Epithelial cell of esophagus (primary cell): Measurements from ENCODE around the gene NAT8L.
"Not testable (repeated sequence)": the region's sequence is repeated elsewhere in the genome, so short reads cannot be mapped to it uniquely, and the experiment has no call there.

Source experiments
- DNase-seq: peaks from one replicate; pipeline ENCODE4 v3.0.0; 2010; ENCODE audit warnings: low read depth
- H3K4me3 ChIP-seq: 2 replicates; pipeline ENCODE4 v1.5.1; 2011; ENCODE audit warnings: mild to moderate bottlenecking, low read length, control low read depth
- TF ChIP-seq, protein P1 (sequence below): IDR thresholded peaks from 2 replicates; pipeline ENCODE4 v1.5.1; 2011; ENCODE audit warnings: low read depth, mild to moderate bottlenecking, low read length, control low read depth, inconsistent platforms; ENCODE audit not compliant: insufficient read depth; ENCODE audit errors: missing control alignments

Gene NAT8L, protein sequence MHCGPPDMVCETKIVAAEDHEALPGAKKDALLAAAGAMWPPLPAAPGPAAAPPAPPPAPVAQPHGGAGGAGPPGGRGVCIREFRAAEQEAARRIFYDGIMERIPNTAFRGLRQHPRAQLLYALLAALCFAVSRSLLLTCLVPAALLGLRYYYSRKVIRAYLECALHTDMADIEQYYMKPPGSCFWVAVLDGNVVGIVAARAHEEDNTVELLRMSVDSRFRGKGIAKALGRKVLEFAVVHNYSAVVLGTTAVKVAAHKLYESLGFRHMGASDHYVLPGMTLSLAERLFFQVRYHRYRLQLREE

DNA sequence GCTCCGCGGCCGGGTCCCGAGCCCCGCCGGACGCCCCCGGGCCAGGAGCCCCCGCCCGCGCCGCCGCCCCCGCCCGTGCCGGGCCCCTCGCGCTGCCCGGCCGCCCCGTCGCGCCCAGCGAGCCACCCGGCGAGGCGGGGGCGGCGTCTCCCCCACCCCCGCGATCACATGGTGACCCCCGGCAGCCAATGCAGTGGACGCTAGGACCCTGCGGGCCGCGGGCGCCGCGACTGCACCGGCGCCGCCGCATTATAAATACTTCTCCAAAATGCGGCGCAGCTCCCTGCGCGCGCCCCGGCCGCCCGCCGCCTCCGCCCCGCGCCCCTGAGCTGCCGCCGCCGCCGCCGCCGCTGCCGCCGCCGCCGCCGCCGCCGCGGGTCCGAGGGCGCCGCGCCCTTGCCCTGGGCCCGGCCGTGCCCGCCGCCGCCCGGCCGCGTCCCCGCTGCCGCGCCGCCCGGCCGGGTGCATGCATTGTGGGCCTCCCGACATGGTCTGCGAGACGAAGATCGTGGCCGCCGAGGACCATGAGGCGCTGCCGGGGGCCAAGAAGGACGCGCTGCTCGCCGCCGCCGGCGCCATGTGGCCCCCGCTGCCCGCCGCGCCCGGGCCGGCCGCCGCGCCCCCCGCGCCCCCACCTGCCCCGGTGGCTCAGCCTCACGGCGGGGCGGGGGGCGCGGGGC is at the start of gene NAT8L:
Gene NAT8L, plus strand, starts transcription at position 282 of the 680 bp plus-strand sequence. Its CDS starts 185 bp downstream, at position 467.
- DNase-seq, result no peak
- no peak within 1 kb of the TSS for H3K4me3 ChIP-seq
- TF ChIP-seq, protein P1, sequence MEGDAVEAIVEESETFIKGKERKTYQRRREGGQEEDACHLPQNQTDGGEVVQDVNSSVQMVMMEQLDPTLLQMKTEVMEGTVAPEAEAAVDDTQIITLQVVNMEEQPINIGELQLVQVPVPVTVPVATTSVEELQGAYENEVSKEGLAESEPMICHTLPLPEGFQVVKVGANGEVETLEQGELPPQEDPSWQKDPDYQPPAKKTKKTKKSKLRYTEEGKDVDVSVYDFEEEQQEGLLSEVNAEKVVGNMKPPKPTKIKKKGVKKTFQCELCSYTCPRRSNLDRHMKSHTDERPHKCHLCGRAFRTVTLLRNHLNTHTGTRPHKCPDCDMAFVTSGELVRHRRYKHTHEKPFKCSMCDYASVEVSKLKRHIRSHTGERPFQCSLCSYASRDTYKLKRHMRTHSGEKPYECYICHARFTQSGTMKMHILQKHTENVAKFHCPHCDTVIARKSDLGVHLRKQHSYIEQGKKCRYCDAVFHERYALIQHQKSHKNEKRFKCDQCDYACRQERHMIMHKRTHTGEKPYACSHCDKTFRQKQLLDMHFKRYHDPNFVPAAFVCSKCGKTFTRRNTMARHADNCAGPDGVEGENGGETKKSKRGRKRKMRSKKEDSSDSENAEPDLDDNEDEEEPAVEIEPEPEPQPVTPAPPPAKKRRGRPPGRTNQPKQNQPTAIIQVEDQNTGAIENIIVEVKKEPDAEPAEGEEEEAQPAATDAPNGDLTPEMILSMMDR, result no peak

DNA sequence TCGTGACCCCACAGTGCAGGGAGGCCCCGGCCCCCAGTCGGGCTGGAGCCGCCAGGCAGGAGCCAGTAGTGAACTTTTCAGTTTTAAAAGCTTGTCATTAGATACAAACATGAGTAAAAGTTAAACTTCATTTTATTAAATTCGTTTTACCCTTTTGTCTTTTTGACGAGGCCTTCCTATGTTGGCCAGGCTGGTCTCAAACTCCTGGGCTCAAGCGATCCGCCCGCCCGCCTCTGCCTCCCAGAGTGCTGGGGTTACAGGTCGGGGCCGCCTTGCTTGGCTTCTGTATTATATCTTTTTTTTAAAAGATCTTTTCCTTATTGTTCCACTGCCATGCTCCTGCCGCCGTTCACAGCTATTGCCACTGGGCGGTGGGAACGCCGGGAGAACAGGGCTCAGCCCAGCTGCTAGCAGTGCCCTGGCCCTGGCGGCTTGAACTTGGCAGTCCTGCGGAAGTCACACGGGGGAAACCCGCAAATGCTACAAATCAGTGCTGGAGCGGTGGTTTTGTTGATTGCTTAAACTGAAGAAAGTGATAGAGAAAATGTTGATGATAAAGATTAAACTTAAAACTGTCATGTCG is 49.4 kb upstream of the NAT8L start:
- H3K4me3 ChIP-seq, result peak overlapping the region; percentile 91
- peak; percentile 54 for DNase-seq
- TF ChIP-seq, protein P1, result peak; percentile 40

DNA sequence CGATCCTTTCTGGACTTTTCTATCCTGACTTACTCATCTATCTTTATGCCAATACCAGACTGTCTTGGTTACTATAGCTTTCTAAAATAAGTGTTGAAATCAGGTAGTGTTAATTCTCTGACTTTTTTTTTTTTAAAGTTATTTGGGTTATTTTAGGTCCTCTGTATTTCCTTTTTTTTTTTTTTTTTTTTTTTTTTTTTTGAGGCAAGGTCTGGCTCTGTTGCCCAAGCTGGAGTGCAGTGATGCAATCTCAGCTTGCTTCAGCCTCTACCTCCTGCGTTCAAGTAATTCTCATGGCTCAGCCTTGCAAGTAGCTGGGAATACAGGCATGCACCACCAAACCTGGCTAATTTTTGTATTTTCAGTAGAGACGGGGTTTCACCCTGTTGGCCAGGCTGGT is 47.5 kb upstream of the NAT8L start:
- no peak for DNase-seq
- H3K4me3 ChIP-seq, result no peak overlapping the region
- TF ChIP-seq, protein P1, result no peak

DNA sequence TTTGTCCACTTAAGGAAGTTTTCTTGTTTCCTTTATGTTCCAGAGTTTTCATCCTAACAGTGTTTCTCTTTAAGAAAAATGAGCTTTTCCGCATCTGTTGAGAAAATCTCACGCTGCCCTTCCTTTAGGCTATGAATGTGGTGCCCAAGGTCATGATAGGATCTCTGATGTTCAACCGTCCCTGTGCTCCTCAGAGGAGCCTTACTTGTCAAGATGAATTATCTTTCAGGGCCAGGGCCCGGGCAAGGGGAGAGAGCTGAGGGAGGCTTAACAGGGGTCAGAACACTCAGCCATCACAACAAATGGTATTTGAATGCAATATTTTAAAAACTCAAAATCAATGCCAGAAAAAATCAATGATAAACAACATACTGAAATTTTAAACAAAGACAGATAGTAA is 44.1 kb upstream of the NAT8L start:
- TF ChIP-seq, protein P1, result no peak
- no peak overlapping the region for H3K4me3 ChIP-seq
- DNase-seq, result no peak

DNA sequence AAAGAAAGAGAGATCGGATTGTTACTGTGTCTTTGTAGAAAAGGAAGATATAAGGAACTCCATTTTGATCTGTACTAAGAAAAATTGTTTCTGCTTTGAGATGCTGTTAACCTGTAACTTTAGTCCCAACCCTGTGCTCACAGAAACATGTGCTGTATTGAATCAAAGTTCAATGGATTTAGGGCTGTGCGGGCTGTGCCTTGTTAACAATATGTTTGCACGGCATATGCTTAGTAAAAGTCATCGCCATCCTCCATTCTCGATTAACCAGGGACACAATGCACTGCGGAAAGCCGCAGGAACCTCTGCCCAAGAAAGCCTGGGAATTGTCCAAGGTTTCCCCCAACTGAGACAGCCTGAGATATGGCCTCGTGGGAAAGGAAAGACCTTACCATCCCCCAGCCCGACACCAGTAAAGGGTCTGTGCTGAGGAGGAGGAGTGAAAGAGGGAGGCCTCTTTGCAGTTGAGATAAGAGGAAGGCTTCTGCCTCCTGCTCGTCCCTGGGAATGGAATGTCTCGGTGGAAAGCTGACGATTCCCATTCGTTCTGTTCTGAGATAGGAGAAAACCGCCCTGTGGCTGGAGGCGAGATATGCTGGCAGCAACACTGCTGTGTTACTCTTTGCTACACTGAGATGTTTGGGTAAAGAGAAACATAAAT is 37.6 kb upstream of the NAT8L start:
- H3K4me3 ChIP-seq, DNase-seq: not testable (repeated sequence)

DNA sequence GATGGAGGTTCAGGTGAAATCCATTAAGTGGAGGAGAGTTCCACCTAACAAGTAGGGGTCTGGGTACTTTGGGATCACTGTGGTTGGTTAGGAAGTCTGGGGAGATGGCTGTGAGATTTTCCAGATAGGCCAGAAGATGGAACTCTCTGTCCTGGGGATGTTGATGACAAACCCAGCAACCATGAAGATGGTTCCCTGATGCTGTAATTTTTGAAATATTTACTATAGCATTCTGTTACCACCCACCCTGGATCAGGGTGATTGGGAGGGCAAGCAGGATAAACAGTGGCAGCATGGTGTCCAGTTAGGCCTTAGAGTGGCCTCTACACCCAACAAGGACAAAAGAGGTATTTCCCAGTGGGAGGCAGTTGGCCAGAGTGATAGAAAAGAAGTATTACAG is 34.4 kb upstream of the NAT8L start:
- H3K4me3 ChIP-seq, result no peak overlapping the region
- TF ChIP-seq, protein P1, result no peak
- DNase-seq, result no peak

DNA sequence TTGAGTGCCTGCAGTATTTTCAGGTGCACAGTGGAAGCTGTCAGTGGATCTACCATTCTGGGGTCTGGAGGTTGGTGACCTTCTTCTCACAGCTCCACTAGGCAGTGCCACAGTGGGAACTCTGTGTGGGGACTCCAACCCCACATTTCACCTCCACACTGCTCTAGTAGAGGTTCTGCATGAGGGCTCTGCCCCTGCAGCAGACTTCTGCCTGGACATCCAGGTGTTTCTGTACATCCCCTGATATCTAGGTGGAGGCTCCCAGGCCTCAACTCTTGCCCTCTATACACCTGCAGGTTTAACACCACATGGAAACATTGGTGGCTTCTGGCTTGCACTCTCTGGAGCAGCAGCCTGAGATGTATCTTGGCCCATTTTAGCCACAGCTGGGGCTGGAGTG is 33.3 kb upstream of the NAT8L start:
- TF ChIP-seq, protein P1, result no peak
- DNase-seq, result no peak

DNA sequence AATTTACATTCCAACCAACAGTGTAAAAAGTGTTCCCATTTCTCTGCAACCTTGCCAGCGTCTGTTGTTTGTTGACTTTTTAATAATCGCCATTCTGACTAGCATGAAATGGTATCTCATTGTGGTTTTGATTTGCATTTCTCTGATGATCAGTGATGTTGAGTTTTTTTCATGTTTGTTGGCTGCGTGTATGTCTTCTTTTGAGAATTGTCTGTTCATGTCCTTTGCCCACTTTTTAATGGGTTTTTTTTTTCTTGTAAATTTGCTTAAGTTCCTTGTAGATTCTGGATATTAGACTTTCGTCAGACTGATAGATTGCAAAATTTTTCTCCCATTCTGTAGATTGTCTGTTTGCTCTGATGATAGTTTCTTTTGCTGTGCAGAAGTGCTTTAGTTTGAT is 32.0 kb upstream of the NAT8L start:
- not testable (repeated sequence) for H3K4me3 ChIP-seq, DNase-seq

More for the DNA sequence above, 33.3 kb upstream of the NAT8L start:
- H3K4me3 ChIP-seq, result no peak overlapping the region

DNA sequence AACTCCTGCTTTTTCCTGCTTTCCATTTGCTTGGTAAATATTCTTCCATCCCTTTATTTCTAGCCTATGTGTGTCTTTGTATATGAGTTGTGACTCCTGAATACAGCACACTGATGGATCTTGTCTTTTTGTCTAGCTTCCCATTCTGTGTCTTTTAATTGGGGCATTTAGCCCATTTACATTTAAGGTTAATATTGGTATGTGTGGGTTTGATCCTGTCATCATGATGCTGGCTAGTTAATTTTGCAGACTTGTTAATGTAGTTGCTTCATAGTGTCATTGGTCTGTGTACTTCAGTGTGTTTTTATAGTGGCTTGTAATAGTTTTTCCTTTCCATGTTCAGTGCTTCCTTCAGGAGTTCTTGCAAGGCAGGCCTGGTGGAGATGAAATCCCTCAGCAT is 28.0 kb upstream of the NAT8L start:
- not testable (repeated sequence) for DNase-seq, H3K4me3 ChIP-seq
